GM12878 (cell line): ENCODE data around the gene H19. TPM values are rescaled to one million over a fixed set of nuclear protein-coding genes. Genes with fewer than 3 reads are reported as not detected.

Experiments used
- ATAC-seq: fragments of 200-7000 bp; cut with Tn5 transposase; 3 replicates; pipeline ENCODE4 v1.9.1; 2020; ENCODE audit warnings: mild to moderate bottlenecking, moderate library complexity
- BruUV-seq: library from RNA; stranded (reverse); fragments of 400-500 nt; replicated peaks from 2 replicates; lab custom pipeline; 2021; lab: Mats Ljungman, UMichigan
- CTCF ChIA-PET: fragments of 300-600 bp; sonication (Branson Sonifier 250); formaldehyde crosslinking; extraction: SDS; loops from one replicate; lab custom pipeline; 2021; ENCODE audit warnings: inconsistent platforms; lab: Yijun Ruan, JAX
- POLR2A ChIA-PET: fragments of 350-600 bp; formaldehyde crosslinking; extraction: SDS; loops from one replicate; lab custom pipeline; 2021; ENCODE audit warnings: inconsistent platforms; lab: Charles Lee
- RAD21 ChIA-PET: fragments of 300-600 bp; sonication (Branson Sonifier 250); formaldehyde crosslinking; loops from one replicate; lab custom pipeline; 2023; ENCODE audit warnings: antibody characterized with exemption; ENCODE audit not compliant: unreplicated experiment; lab: Charles Lee
- SMC1A ChIA-PET: fragments of 300-600 bp; sonication (Branson Sonifier 250); formaldehyde crosslinking; loops from one replicate; lab custom pipeline; 2023; ENCODE audit not compliant: unreplicated experiment, uncharacterized antibody; lab: Charles Lee
- DNase-seq: peaks from one replicate; pipeline ENCODE4 v3.0.0-alpha.2; 2011; ENCODE audit warnings: low read depth, low spot score
- FAIRE-seq: peaks from 3 replicates; lab custom pipeline; 2011; peaks lifted over from hg19 to GRCh38; lab: Jason Lieb, UNC
- H2AFZ ChIP-seq: 2 replicates; pipeline ENCODE4 v1.6.0; 2011; ENCODE audit warnings: low read depth, low read length, control low read depth; ENCODE audit not compliant: control insufficient read depth
- H3K27ac ChIP-seq: 2 replicates; pipeline ENCODE4 v1.5.1; 2011; ENCODE audit warnings: control low read depth; ENCODE audit not compliant: control insufficient read depth, insufficient read depth
- H3K27me3 ChIP-seq, 2 experiments: replicated peaks in 1 of 2; 2 replicates each; pipeline versions ENCODE4 v1.6.0 to v1.6.1; 2011; ENCODE audit warnings: low read length in 1 of 2; ENCODE audit not compliant: control insufficient read depth in 2 of 2, insufficient read depth in 2 of 2
- H3K36me3 ChIP-seq, 2 experiments: 2 replicates each; pipeline ENCODE4 v1.5.1; 2011; ENCODE audit warnings: low read length in 1 of 2; ENCODE audit not compliant: control insufficient read depth in 2 of 2, insufficient read depth in 2 of 2
- H3K4me1 ChIP-seq: 2 replicates; pipeline ENCODE4 v1.6.1; 2011; ENCODE audit warnings: mild to moderate bottlenecking, low read length, moderate library complexity, mixed read lengths; ENCODE audit not compliant: control insufficient read depth, insufficient read depth
- H3K4me2 ChIP-seq: 2 replicates; pipeline ENCODE4 v1.6.0; 2011; ENCODE audit warnings: control low read depth; ENCODE audit not compliant: control insufficient read depth, insufficient read depth
- H3K4me3 ChIP-seq: fragments of 200-600 bp; sonication (generic); 2 replicates; pipeline ENCODE4 v1.5.1; 2016
- H3K79me2 ChIP-seq: 2 replicates; pipeline ENCODE4 v1.6.0; 2011; ENCODE audit warnings: low read length; ENCODE audit not compliant: control insufficient read depth, insufficient read depth
- H3K9ac ChIP-seq: 2 replicates; pipeline ENCODE4 v1.8.0; 2011; ENCODE audit warnings: low read length, control low read depth, mixed read lengths; ENCODE audit not compliant: control insufficient read depth, insufficient read depth
- H3K9me3 ChIP-seq: replicated peaks from 3 replicates; pipeline ENCODE4 v1.5.1; 2011; ENCODE audit warnings: mild to moderate bottlenecking, low read length; ENCODE audit not compliant: control insufficient read depth, insufficient read depth
- H4K20me1 ChIP-seq: 2 replicates; pipeline ENCODE4 v1.6.0; 2011; ENCODE audit not compliant: control insufficient read depth, insufficient read depth
- BCL11A ChIP-seq: IDR thresholded peaks from 2 replicates; pipeline ENCODE4 v1.6.1; 2011; ENCODE audit warnings: low read depth, low read length
- CHD1 ChIP-seq: IDR thresholded peaks from 2 replicates; pipeline ENCODE4 v1.6.1; 2012; ENCODE audit warnings: low read depth, low read length, improper control_type of control experiment
- DPF2 ChIP-seq: fragments of 450-650 bp; IDR thresholded peaks from 2 replicates; pipeline ENCODE4 v1.6.1; 2017; ENCODE audit warnings: mild to moderate bottlenecking
- HDAC6 ChIP-seq: fragments of 200-600 bp; sonication (generic); IDR thresholded peaks from one replicate; pipeline ENCODE4 v1.8.0; 2017; ENCODE audit warnings: antibody characterized with exemption; ENCODE audit not compliant: unreplicated experiment
- HDGF ChIP-seq: fragments of 450-650 bp; IDR thresholded peaks from 2 replicates; pipeline ENCODE4 v1.6.1; 2016; ENCODE audit warnings: antibody characterized with exemption
- IKZF1 ChIP-seq: fragments of 450-650 bp; conservative IDR thresholded peaks from 2 replicates; pipeline ENCODE4 v1.6.1; 2017; ENCODE audit warnings: antibody characterized with exemption, mild to moderate bottlenecking
- LARP7 ChIP-seq: fragments of 450-650 bp; IDR thresholded peaks from 2 replicates; pipeline ENCODE4 v1.6.1; 2017; ENCODE audit warnings: mild to moderate bottlenecking
- MTA3 ChIP-seq: IDR thresholded peaks from 2 replicates; pipeline ENCODE4 v1.6.1; 2012; ENCODE audit warnings: low read length, inconsistent platforms, borderline replicate concordance
- POLR2A ChIP-seq: IDR thresholded peaks from 2 replicates; pipeline ENCODE4 v1.6.1; 2011; ENCODE audit warnings: low read depth, mild to moderate bottlenecking, low read length
- RBBP5 ChIP-seq: fragments of 200-600 bp; sonication (generic); conservative IDR thresholded peaks from 2 replicates; pipeline ENCODE4 v1.6.1; 2016
- RFX5 ChIP-seq: IDR thresholded peaks from 2 replicates; pipeline ENCODE4 v1.6.1; 2011; ENCODE audit warnings: low read depth, low read length, improper control_type of control experiment
- STAT3 ChIP-seq: IDR thresholded peaks from 2 replicates; pipeline ENCODE4 v1.6.1; 2011; ENCODE audit warnings: low read depth, low read length, improper control_type of control experiment
- TARDBP ChIP-seq: IDR thresholded peaks from 2 replicates; pipeline ENCODE4 v1.6.1; 2016; ENCODE audit warnings: borderline replicate concordance
- WRNIP1 ChIP-seq: IDR thresholded peaks from 2 replicates; pipeline ENCODE4 v1.6.1; 2011; ENCODE audit warnings: low read depth, low read length, improper control_type of control experiment, borderline replicate concordance
- ZBED1 ChIP-seq: IDR thresholded peaks from 2 replicates; pipeline ENCODE4 v1.6.1; 2016; ENCODE audit warnings: borderline replicate concordance
- ZNF217 ChIP-seq: fragments of 450-650 bp; IDR thresholded peaks from 2 replicates; pipeline ENCODE4 v1.6.1; 2017; ENCODE audit warnings: antibody characterized with exemption, mild to moderate bottlenecking
- WGBS: methylation state at CpG from one replicate; pipeline ENCODE4 v1.1.6; 2016; ENCODE audit warnings: low lambda C conversion rate; ENCODE audit not compliant: insufficient replicate concordance, insufficient coverage; ENCODE audit errors: missing lambda C conversion rate; 5-methylcytosine and 5-hydroxymethylcytosine counted together
- in situ Hi-C: fragments of 300-500 bp; cut with MboI; formaldehyde crosslinking; loops from 9 replicates; pipeline ENCODE4 v1.14.3; 2018; ENCODE audit warnings: mixed read lengths
- intact Hi-C: fragments of 100-400 bp; cut with micrococcal nuclease; formaldehyde crosslinking; loops from one replicate; pipeline ENCODE4 v1.14.2; 2022; ENCODE audit not compliant: unreplicated experiment
- polyA plus RNA-seq, 11 experiments: library from polyadenylated mRNA; depleted of rRNA in 4 of 11; unstranded in 6 of 11; stranded (reverse) in 5 of 11; fragments of >200 nt; fragmentation: Nextera tagmentation in 4 of 11; fragmentation: Illumina TruSeq in 1 of 11; extraction: Ambion mirVana in 4 of 11; extraction: Trizol in 1 of 11; gene quantifications; 1 replicate in 1 of 11; 2 replicates in 10 of 11; pipeline versions ENCODE4 v1.2.1 to v1.2.3, GENCODE V29; 2011 to 2016; ENCODE audit warnings: inconsistent platforms in 2 of 11, missing spikeins in 2 of 11, low read depth in 1 of 11
- total RNA-seq, 4 experiments: library from RNA; depleted of rRNA in 3 of 4; stranded (reverse); fragments of >200 nt in 3 of 4; fragmentation: Illumina TruSeq in 1 of 4; extraction: Trizol in 1 of 4; gene quantifications; 2 replicates each; pipeline versions ENCODE4 v1.2.1 to v1.2.3, GENCODE V29; 2013 to 2021
- TF ChIP-seq, protein P1 (sequence below): IDR thresholded peaks from 2 replicates; pipeline ENCODE4 v1.6.1; 2011; ENCODE audit warnings: borderline replicate concordance, low read depth, mild to moderate bottlenecking, moderate library complexity, mixed read lengths, low read length; ENCODE audit not compliant: insufficient read depth; ENCODE audit errors: extremely low read length

H19 gene
- total and polyA plus RNA-seq, 10 of the 15 experiments (the other 5 are each of a cell fraction or from before 2014, with no cell fraction given): 0.04 to 1.2 (median 0.31) TPM; not detected in 6

- H4K20me1 ChIP-seq: no peaks in the 10 kb centered on the region
- ChIA-PET POLR2A (no interaction called here), CTCF (no interaction called here), SMC1A (no interaction called here), RAD21 (no interaction called here)
- H3K79me2 ChIP-seq: no peaks in the 10 kb centered on the region
- no peak overlapping the region for H3K4me2 ChIP-seq
- no peak overlapping the region for H3K4me3 ChIP-seq
- no TSS peak for BruUV-seq
- no peaks in the 10 kb centered on the region for H3K4me1 ChIP-seq
- no peak overlapping the region for H2AFZ ChIP-seq
- no peak for FAIRE-seq
- H3K27ac ChIP-seq: no peak overlapping the region
- TF ChIP-seq HDAC6 (no peak), POLR2A (no peak), WRNIP1 (no peak), DPF2 (no peak), RFX5 (no peak), IKZF1 (no peak), TARDBP (no peak), ZNF217 (no peak), ZBED1 (no peak)
- H3K9ac ChIP-seq: no peak overlapping the region
- H3K27me3 ChIP-seq: no peaks in the 10 kb centered on the region
- H3K36me3 ChIP-seq: no peaks in the 10 kb centered on the region
- intact Hi-C loops (no loop called here), in situ Hi-C loops (no loop called here)
- WGBS: 0% methylated on average over 2 of the region's 2 CpGs
- DNase-seq: no peak
- no peak for ATAC-seq
- no peaks in the 10 kb centered on the region for H3K9me3 ChIP-seq
Observed at GRCh38 chr11:2041963-2042362, 44.3 kb upstream of the H19 start.

DNA sequence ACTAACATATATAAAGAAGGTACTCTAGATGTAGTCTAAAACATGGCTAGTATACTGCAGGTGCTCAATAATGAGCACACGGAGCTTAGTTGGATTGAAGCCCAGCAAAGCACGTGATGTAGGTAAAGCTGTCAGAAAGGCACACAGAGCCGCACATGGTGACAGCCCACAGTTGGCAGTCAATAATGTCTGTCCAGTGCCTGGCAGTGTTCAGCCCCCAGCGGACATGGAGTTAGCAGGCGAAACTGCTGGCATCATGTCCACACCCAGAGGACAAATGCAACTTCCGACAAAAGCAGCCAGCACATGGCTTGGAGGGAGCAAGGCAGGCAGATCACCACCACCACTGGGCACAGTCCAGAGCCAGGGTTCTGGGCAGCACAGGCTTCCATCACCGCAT is 43.5 kb upstream of the H19 start:
- ATAC-seq (no peak), DNase-seq (no peak), FAIRE-seq (no peak)
- no peak for TF ChIP-seq RBBP5
- TF ChIP-seq CHD1: no peak
- no peak for TF ChIP-seq BCL11A
- TF ChIP-seq LARP7: no peak
- TF ChIP-seq, protein P1, sequence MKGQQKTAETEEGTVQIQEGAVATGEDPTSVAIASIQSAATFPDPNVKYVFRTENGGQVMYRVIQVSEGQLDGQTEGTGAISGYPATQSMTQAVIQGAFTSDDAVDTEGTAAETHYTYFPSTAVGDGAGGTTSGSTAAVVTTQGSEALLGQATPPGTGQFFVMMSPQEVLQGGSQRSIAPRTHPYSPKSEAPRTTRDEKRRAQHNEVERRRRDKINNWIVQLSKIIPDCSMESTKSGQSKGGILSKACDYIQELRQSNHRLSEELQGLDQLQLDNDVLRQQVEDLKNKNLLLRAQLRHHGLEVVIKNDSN: no peak
- TF ChIP-seq STAT3: no peak
- no peak for TF ChIP-seq HDGF
- TF ChIP-seq MTA3: no peak
- Histone ChIP-seq H3K36me3 (no peaks in the 10 kb centered on the region), H3K79me2 (no peaks in the 10 kb centered on the region), H3K4me1 (no peaks in the 10 kb centered on the region), H3K27me3 (no peaks in the 10 kb centered on the region), H2AFZ (no peak overlapping the region), H3K4me2 (no peak overlapping the region), H4K20me1 (no peaks in the 10 kb centered on the region), H3K9ac (no peak overlapping the region), H3K4me3 (no peak overlapping the region), H3K27ac (no peak overlapping the region), H3K9me3 (no peaks in the 10 kb centered on the region)
- ChIA-PET POLR2A (no interaction called here), RAD21 (interaction anchor here (0.7 kb wide), 1 partner anchor 20 kb away, joined by 3 read pairs; no protein-coding TSS in a partner anchor), SMC1A (no interaction called here), CTCF (interaction anchor here (0.6 to 8.0 kb wide), 2 partner anchors 110 to 159 kb away, joined by 3 to 180 read pairs; no protein-coding TSS in a partner anchor)
- BruUV-seq: no TSS peak
- in situ Hi-C loops (no loop called here), intact Hi-C loops (no loop called here)
- no CpG with 5 or more reads among the region's 7 CpGs for WGBS
